GM12878 (cell line): ENCODE results near the gene PSRC1. TPM values are rescaled to one million over a fixed set of nuclear protein-coding genes. Genes with fewer than 3 reads are reported as not detected.

Experiments
- ATAC-seq: fragments of 200-7000 bp; cut with Tn5 transposase; 3 replicates; pipeline ENCODE4 v1.9.1; 2020; ENCODE audit warnings: mild to moderate bottlenecking, moderate library complexity
- BruUV-seq: library from RNA; stranded (reverse); fragments of 400-500 nt; replicated peaks from 2 replicates; lab custom pipeline; 2021; lab: Mats Ljungman, UMichigan
- CTCF ChIA-PET: fragments of 300-600 bp; sonication (Branson Sonifier 250); formaldehyde crosslinking; extraction: SDS; loops from one replicate; lab custom pipeline; 2021; ENCODE audit warnings: inconsistent platforms; lab: Yijun Ruan, JAX
- POLR2A ChIA-PET: fragments of 350-600 bp; formaldehyde crosslinking; extraction: SDS; loops from one replicate; lab custom pipeline; 2021; ENCODE audit warnings: inconsistent platforms; lab: Charles Lee
- RAD21 ChIA-PET: fragments of 300-600 bp; sonication (Branson Sonifier 250); formaldehyde crosslinking; loops from one replicate; lab custom pipeline; 2023; ENCODE audit warnings: antibody characterized with exemption; ENCODE audit not compliant: unreplicated experiment; lab: Charles Lee
- SMC1A ChIA-PET: fragments of 300-600 bp; sonication (Branson Sonifier 250); formaldehyde crosslinking; loops from one replicate; lab custom pipeline; 2023; ENCODE audit not compliant: unreplicated experiment, uncharacterized antibody; lab: Charles Lee
- DNase-seq: peaks from one replicate; pipeline ENCODE4 v3.0.0-alpha.2; 2011; ENCODE audit warnings: low read depth, low spot score
- FAIRE-seq: peaks from 3 replicates; lab custom pipeline; 2011; peaks lifted over from hg19 to GRCh38; lab: Jason Lieb, UNC
- H2AFZ ChIP-seq: 2 replicates; pipeline ENCODE4 v1.6.0; 2011; ENCODE audit warnings: low read depth, low read length, control low read depth; ENCODE audit not compliant: control insufficient read depth
- H3K27ac ChIP-seq: 2 replicates; pipeline ENCODE4 v1.5.1; 2011; ENCODE audit warnings: control low read depth; ENCODE audit not compliant: control insufficient read depth, insufficient read depth
- H3K27me3 ChIP-seq, 2 experiments: replicated peaks in 1 of 2; 2 replicates each; pipeline versions ENCODE4 v1.6.0 to v1.6.1; 2011; ENCODE audit warnings: low read length in 1 of 2; ENCODE audit not compliant: control insufficient read depth in 2 of 2, insufficient read depth in 2 of 2
- H3K36me3 ChIP-seq, 2 experiments: 2 replicates each; pipeline ENCODE4 v1.5.1; 2011; ENCODE audit warnings: low read length in 1 of 2; ENCODE audit not compliant: control insufficient read depth in 2 of 2, insufficient read depth in 2 of 2
- H3K4me1 ChIP-seq: 2 replicates; pipeline ENCODE4 v1.6.1; 2011; ENCODE audit warnings: mild to moderate bottlenecking, low read length, moderate library complexity, mixed read lengths; ENCODE audit not compliant: control insufficient read depth, insufficient read depth
- H3K4me2 ChIP-seq: 2 replicates; pipeline ENCODE4 v1.6.0; 2011; ENCODE audit warnings: control low read depth; ENCODE audit not compliant: control insufficient read depth, insufficient read depth
- H3K4me3 ChIP-seq: fragments of 200-600 bp; sonication (generic); 2 replicates; pipeline ENCODE4 v1.5.1; 2016
- H3K79me2 ChIP-seq: 2 replicates; pipeline ENCODE4 v1.6.0; 2011; ENCODE audit warnings: low read length; ENCODE audit not compliant: control insufficient read depth, insufficient read depth
- H3K9ac ChIP-seq: 2 replicates; pipeline ENCODE4 v1.8.0; 2011; ENCODE audit warnings: low read length, control low read depth, mixed read lengths; ENCODE audit not compliant: control insufficient read depth, insufficient read depth
- H3K9me3 ChIP-seq: replicated peaks from 3 replicates; pipeline ENCODE4 v1.5.1; 2011; ENCODE audit warnings: mild to moderate bottlenecking, low read length; ENCODE audit not compliant: control insufficient read depth, insufficient read depth
- H4K20me1 ChIP-seq: 2 replicates; pipeline ENCODE4 v1.6.0; 2011; ENCODE audit not compliant: control insufficient read depth, insufficient read depth
- CBX5 ChIP-seq: sonication (generic); IDR thresholded peaks from 2 replicates; pipeline ENCODE4 v1.6.1; 2016; ENCODE audit warnings: low read depth, moderate library complexity, mild to moderate bottlenecking, inconsistent platforms
- CEBPZ ChIP-seq: fragments of 150-350 bp; IDR thresholded peaks from 2 replicates; pipeline ENCODE4 v1.6.1; 2016; ENCODE audit warnings: low read depth, low read length
- HSF1 ChIP-seq: fragments of 150-350 bp; IDR thresholded peaks from 2 replicates; pipeline ENCODE4 v1.6.1; 2014; ENCODE audit warnings: mild to moderate bottlenecking, low read depth, low read length
- PAX8 ChIP-seq: fragments of 450-650 bp; IDR thresholded peaks from 2 replicates; pipeline ENCODE4 v1.6.1; 2017; ENCODE audit warnings: mild to moderate bottlenecking, moderate library complexity
- WGBS: methylation state at CpG from one replicate; pipeline ENCODE4 v1.1.6; 2016; ENCODE audit warnings: low lambda C conversion rate; ENCODE audit not compliant: insufficient replicate concordance, insufficient coverage; ENCODE audit errors: missing lambda C conversion rate; 5-methylcytosine and 5-hydroxymethylcytosine counted together
- in situ Hi-C: fragments of 300-500 bp; cut with MboI; formaldehyde crosslinking; loops from 9 replicates; pipeline ENCODE4 v1.14.3; 2018; ENCODE audit warnings: mixed read lengths
- intact Hi-C: fragments of 100-400 bp; cut with micrococcal nuclease; formaldehyde crosslinking; loops from one replicate; pipeline ENCODE4 v1.14.2; 2022; ENCODE audit not compliant: unreplicated experiment
- polyA plus RNA-seq, 11 experiments: library from polyadenylated mRNA; depleted of rRNA in 4 of 11; unstranded in 6 of 11; stranded (reverse) in 5 of 11; fragments of >200 nt; fragmentation: Nextera tagmentation in 4 of 11; fragmentation: Illumina TruSeq in 1 of 11; extraction: Ambion mirVana in 4 of 11; extraction: Trizol in 1 of 11; gene quantifications; 1 replicate in 1 of 11; 2 replicates in 10 of 11; pipeline versions ENCODE4 v1.2.1 to v1.2.3, GENCODE V29; 2011 to 2016; ENCODE audit warnings: inconsistent platforms in 2 of 11, missing spikeins in 2 of 11, low read depth in 1 of 11
- total RNA-seq, 4 experiments: library from RNA; depleted of rRNA in 3 of 4; stranded (reverse); fragments of >200 nt in 3 of 4; fragmentation: Illumina TruSeq in 1 of 4; extraction: Trizol in 1 of 4; gene quantifications; 2 replicates each; pipeline versions ENCODE4 v1.2.1 to v1.2.3, GENCODE V29; 2013 to 2021

PSRC1 gene
- total and polyA plus RNA-seq, 10 of the 15 experiments (the other 5 are each of a cell fraction or from before 2014, with no cell fraction given): 1.2 to 11.8 (median 4.9) TPM

DNA sequence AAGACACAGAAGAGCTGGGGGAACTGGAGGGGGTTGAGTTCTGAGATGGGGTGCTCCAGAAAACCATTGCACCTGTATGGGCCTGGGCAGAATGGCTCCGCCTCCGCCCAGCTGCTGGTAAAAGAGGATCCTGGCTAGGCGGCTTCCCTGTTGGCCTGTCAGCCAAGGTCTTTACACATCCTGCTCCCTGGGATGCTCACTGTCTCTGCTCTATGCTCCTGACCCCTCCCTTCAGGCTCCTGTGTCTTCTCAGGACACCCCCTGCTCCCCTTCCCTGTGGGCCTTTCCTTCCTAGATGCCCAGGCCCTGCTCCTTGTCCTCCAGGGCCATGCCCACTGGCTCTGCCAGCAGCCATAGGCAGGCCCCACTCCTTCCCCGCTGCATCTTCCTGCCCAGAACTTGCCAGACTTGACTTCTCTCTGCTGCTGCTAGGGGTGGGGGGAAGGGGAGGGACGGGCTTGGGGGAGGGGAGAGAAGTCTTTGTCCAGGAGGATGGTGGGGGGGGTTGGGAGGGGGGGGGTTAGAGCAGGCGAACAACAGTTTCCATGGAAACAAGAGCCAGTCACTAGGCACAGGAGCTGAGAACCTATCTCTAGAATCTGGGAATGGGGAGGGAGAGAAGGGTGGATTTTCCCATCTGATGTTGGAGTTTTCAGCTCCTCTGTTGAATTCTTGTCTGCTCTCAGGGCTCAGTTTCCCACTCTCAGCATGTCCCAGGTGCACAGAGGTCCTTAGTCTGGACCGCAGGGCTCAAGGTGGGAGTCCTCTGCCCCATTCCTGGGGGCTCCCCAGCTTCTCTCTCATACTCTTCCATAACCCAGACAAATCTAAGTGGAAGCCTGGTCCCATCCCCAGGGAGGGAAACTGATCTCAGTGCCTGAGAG is 23.0 kb downstream of the PSRC1 start:
- TF ChIP-seq HSF1 (no peak), CBX5 (no peak), CEBPZ (no peak), PAX8 (no peak)
- TF ChIP-seq, all 136 proteins: peak for 0
- CTCF ChIA-PET: interaction anchor here (1.0 to 1.6 kb wide), 4 partner anchors 18 to 272 kb away, joined by 4 to 9 read pairs (median 6); no protein-coding TSS in a partner anchor
- Histone ChIP-seq H2AFZ (no peak overlapping the region), H3K9me3 (no peaks in the 10 kb centered on the region), H3K27ac (no peak overlapping the region), H3K4me1 (no peaks in the 10 kb centered on the region), H3K36me3 (no peaks in the 10 kb centered on the region), H3K9ac (no peak overlapping the region), H3K27me3 (no peaks in the 10 kb centered on the region), H3K4me3 (no peak overlapping the region), H4K20me1 (no peaks in the 10 kb centered on the region), H3K4me2 (no peak overlapping the region), H3K79me2 (no peaks in the 10 kb centered on the region)
- in situ Hi-C loops: loop anchor here (5.0 kb wide), 2 partner anchors 142 to 272 kb away; no protein-coding TSS in a partner anchor
- POLR2A ChIA-PET: no interaction called here
- RAD21 ChIA-PET: interaction anchor here (1.2 kb wide), 1 partner anchor 272 kb away, joined by 4 read pairs; no protein-coding TSS in a partner anchor
- WGBS: 38% methylated on average over 5 of the region's 7 CpGs
- ATAC-seq (no peak), DNase-seq (no peak), FAIRE-seq (no peak)
- SMC1A ChIA-PET: interaction anchor here (1.0 kb wide), 1 partner anchor 231 kb away, joined by 4 read pairs; no protein-coding TSS in a partner anchor
- intact Hi-C loops: no loop called here
- BruUV-seq: no TSS peak
